GM12874 (cell line): Measurements from ENCODE around the gene LPIN2.
A peak's percentile ranks its signal among the peaks of the same experiment; 100 is the strongest.

Experiments used
- TF ChIP-seq, protein P1 (sequence below): IDR thresholded peaks from 2 replicates; pipeline ENCODE4 v1.5.1; 2011; ENCODE audit warnings: low read depth, mild to moderate bottlenecking, control low read depth, low read length, moderate library complexity; ENCODE audit not compliant: insufficient read depth

LPIN2 gene

DNA sequence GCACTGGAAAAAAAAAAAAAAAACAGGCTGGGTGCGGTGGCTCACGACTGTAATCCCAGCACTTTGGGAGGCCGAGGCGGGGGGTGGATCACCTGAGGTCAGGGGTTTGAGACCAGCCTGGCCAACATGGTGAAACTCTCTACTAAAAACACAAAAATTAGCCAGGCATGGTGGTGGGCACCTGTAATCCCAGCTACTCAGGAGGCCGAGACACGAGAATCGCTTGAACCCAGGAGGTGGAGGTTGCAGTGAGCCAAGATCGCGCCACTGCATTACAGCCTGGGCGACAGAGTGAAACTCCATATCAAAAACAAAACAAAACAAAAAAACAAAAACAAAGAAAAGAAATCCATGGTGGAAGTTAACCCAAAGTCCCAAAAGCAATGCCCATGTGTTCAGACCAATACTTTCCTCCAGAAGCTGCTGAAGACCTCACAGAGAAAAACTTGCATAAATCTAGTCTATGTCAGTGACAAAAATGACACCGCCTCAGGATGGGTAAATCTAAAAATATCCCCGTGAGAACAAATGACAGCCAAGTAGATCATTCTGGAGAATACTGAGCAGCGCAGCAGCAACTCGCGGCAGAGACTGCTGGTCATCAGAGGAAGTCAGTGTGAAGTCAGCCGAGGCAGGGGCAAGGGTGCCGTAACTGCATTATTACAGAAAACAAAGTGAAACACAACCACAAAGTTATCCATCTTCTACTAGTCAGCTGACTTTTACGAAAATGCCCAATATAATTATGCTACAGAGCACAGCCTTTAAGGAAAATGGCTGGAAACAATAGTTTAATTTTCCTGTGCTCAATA is 41.0 kb downstream of the LPIN2 start:
- TF ChIP-seq, protein P1, sequence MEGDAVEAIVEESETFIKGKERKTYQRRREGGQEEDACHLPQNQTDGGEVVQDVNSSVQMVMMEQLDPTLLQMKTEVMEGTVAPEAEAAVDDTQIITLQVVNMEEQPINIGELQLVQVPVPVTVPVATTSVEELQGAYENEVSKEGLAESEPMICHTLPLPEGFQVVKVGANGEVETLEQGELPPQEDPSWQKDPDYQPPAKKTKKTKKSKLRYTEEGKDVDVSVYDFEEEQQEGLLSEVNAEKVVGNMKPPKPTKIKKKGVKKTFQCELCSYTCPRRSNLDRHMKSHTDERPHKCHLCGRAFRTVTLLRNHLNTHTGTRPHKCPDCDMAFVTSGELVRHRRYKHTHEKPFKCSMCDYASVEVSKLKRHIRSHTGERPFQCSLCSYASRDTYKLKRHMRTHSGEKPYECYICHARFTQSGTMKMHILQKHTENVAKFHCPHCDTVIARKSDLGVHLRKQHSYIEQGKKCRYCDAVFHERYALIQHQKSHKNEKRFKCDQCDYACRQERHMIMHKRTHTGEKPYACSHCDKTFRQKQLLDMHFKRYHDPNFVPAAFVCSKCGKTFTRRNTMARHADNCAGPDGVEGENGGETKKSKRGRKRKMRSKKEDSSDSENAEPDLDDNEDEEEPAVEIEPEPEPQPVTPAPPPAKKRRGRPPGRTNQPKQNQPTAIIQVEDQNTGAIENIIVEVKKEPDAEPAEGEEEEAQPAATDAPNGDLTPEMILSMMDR, result no peak

DNA sequence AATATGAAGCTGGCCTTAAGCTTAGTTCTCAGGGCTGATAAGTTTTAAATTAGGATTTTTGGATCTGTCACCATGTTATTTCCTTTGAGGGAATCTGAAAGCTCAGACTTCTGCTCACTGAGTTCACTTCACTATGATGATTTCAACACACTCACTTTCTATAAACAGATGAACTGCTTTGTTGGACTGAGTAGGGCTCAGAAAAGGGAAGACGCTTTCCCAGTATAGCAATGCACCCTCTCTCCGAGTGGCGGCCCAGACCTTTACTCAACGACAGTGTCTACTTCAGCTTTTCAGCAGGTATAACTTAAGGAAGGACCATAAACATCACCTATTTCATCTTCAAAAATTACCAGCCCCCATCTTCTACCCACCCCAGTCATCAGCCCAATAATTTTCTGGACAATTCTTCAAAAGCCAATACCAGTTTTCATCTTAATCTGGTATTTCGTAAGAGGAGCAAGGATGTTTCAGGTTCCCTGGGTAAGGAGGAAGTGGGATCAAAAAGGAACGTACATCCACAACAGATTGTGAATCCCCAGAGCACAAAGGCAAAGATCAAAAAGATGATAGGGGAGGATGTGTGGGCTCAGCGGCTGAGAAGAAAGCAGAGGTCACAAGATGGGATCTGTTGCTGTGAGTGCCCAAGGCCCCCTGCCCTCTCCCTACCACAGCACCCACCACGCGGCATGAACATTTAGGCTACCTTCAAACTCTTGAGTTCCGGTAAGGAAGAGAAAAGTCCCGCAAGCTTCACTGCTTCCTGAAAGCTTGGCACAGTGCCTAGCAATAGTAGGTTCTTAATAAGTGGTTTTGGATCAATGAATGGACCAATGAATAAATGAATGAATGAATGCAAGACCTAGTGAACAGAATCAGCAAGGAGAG is 41.9 kb downstream of the LPIN2 start:
- TF ChIP-seq, protein P1, result peak; percentile 7; the same call in 1 of the 2 replicates

DNA sequence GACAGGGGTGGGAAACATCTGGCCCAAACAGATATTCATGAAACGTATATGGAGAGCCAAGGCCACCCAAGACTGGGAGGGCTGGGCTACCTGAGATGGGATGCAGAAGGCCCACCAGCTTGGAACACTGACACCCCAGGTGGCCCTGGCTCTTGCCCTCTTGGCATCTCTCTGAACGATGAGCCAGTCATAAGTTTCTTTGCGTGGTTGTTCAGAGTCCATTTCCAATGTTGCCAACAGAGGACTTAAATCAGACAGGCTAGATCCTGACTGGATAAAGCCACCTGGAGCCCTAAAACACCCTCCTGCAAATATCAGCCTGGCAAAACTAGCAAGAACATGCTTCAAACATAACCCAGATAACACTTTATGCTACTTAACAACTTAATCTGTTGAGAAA is 42.6 kb downstream of the LPIN2 start:
- TF ChIP-seq, protein P1, result no peak

DNA sequence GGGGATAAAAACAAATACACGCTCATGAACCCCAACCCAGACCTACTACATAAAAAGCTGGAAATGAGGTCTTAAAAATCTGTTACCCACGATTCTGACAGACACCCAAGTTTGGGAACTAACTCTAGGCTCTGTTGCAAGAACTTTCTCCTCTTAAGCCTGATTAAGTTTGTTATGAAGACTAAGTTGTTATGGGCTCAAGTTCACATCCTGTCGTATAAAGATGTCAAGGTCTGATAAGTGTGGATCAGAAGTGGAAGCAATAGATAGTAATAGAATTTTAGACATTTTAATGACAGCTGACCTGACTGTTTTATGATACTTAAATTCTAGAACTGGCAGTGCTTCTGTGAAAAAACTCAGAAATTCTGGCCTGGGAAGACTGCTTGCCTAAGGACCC is 43.2 kb downstream of the LPIN2 start:
- TF ChIP-seq, protein P1, result no peak

DNA sequence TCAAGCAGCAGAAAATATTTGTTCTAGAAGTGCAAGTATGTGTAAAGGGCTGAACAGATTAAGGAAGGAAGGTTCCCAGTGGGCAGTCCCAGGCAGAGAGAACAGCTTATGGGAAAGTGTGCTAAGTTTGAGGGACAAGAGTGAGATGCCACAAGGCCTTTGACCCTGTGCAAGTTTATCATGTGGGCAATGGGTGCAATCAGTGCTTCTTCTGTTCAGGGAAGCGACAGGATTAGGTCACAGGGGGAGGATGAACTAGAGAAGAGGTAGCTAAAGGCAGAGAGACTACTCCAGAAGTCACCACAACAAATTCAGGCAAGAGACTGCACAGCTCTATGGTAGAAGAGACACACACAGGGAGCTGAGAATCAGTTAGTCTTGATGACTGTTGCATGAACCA is 44.3 kb downstream of the LPIN2 start:
- TF ChIP-seq, protein P1, result no peak

DNA sequence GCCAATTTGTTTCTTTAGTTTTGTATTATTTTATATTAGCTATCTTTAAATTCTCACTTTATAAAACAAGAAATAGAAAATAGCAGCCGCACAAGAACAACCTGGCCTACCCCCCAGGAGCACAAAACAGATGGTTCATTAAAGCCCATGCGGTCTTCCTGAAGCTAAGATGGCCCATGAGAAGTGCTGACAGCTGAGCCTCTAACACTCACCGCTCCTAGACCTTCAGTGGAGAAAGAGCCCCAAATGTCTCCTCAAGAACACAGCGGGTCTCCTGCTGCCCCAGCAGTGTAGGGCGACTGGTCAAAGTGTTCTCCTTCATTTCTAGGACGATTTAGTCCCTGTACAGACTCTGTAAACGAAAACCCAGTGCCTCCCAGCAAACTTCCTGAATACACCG is 45.1 kb downstream of the LPIN2 start:
- TF ChIP-seq, protein P1, result no peak

DNA sequence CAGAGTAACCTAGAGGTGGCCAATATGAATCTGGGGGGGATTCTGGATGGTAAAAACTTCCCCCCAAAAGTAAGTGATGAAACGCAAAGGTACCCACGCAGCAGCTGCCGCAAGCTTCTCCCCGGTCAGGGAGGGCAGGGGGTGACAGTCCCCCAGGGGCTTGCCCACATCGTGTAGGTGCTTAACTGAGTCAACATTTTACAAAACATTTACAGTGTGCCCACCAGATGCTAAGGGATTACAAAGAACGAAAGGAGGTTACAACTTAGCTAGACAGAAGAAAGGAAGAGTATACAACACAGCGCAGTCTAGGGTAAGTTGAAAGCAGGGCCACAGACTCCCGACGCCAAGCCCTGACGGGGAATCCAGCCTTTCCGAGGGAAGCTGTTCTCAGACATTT is 45.6 kb downstream of the LPIN2 start:
- TF ChIP-seq, protein P1, result no peak
